Muscle of arm (tissue), 12 donors: ENCODE measurements around the gene SF1. TPM values are rescaled to one million over a fixed set of nuclear protein-coding genes. Genes with fewer than 3 reads are reported as not detected.

Experiments used
- DNase-seq: peaks from one replicate; pipeline ENCODE4 v3.0.0-alpha.2; 2013
- polyA plus RNA-seq, 12 donors: library from polyadenylated mRNA; unstranded; fragments of 120-200 nt; gene quantifications; one replicate each; pipeline ENCODE4 v1.2.1, GENCODE V29; 2013; ENCODE audit not compliant: insufficient read length in 12 of 12

The SF1 gene
- polyA plus RNA-seq, 12 donors = 174 to 428 (median 247) TPM; not detected in 1

GRCh38 chr11:64750361-64751054 lies 27.8 kb downstream of the SF1 start:
- DNase-seq = no peak

- no peak for DNase-seq
Observed at GRCh38 chr11:64747961-64748665, 30.2 kb downstream of the SF1 start.

GRCh38 chr11:64746486-64746885 lies 31.9 kb downstream of the SF1 start:
- no peak for DNase-seq

GRCh38 chr11:64745521-64746328 lies 32.6 kb downstream of the SF1 start:
- peak; percentile 66 for DNase-seq

- no peak for DNase-seq
Observed at GRCh38 chr11:64745189-64745520, 33.2 kb downstream of the SF1 start.

GRCh38 chr11:64744544-64745188 lies 33.7 kb downstream of the SF1 start:
- DNase-seq = no peak

- DNase-seq = no peak
Observed at GRCh38 chr11:64743591-64744543, 34.5 kb downstream of the SF1 start, which contains the start of gene RASGRP2. TSS of gene RASGRP2 (minus strand) at chr11:64744142. CDS start at chr11:64742866, 1,276 bp downstream.

GRCh38 chr11:64742889-64743590 lies 35.3 kb downstream of the SF1 start:
- DNase-seq = no peak

GRCh38 chr11:64742087-64742888 lies 36.1 kb downstream of the SF1 start:
- DNase-seq = no peak

- DNase-seq = no peak
Observed at GRCh38 chr11:64741375-64742086, 36.8 kb downstream of the SF1 start.

GRCh38 chr11:64739871-64740270 lies 38.5 kb downstream of the SF1 start:
- no peak for DNase-seq

GRCh38 chr11:64736654-64737053 lies 41.7 kb downstream of the SF1 start:
- no peak for DNase-seq

GRCh38 chr11:64735725-64736259 lies 42.5 kb downstream of the SF1 start:
- DNase-seq = no peak

GRCh38 chr11:64734811-64735724 lies 43.3 kb downstream of the SF1 start:
- no peak for DNase-seq

- DNase-seq = no peak
Observed at GRCh38 chr11:64731601-64732000, 46.7 kb downstream of the SF1 start.

GRCh38 chr11:64729851-64730382 lies 48.4 kb downstream of the SF1 start:
- DNase-seq = no peak

GRCh38 chr11:64728757-64729365 lies 49.5 kb downstream of the SF1 start:
- no peak for DNase-seq
